ENCODE measurements around the gene CALD1. TPM values are rescaled to one million over a fixed set of nuclear protein-coding genes. Genes with fewer than 3 reads are reported as not detected.

Gene CALD1
- total RNA-seq, 4 donors from 2014 or later: 162 to 401 (median 226) TPM

DNA sequence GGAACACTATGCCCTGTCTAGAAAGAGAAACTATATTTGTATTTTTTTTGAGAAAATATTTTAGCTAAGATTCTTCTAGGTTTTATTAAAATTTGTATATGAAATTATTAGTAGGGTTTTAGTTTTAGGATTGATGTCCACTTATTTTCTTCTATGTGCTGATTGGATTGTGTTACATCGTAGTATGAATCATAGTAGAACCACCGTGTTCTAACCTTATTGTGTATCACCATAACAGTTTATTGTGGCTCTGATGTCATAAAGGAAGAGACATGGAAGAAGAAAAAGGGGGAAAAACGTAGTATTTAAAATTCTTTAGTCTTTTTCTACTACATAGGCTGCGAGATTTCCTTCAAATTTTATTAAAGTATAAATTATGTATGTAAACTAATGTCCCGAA, 208.7 kb downstream of the CALD1 start:
- DNase-seq: no peak
- H3K9me3 ChIP-seq: no peaks in the 10 kb centered on the region
- no peak overlapping the region for H3K4me3 ChIP-seq
- intact Hi-C loops (cut with DNase I; ENCODE audit: low total_unique reads) (loop anchor here (2.0 kb wide), 1 partner anchor 183 kb away; the partner anchor contains the start of gene CYREN), in situ Hi-C loops (cut with MboI; ENCODE audit: low pct_ligation_motif_present in 1 of 4, low pct_unique_long_range_greater_than_20kb in 1 of 4, low sequenced_read_pairs in 3 of 4) (no loop called here)
- no peaks in the 10 kb centered on the region for H3K36me3 ChIP-seq
- H3K27ac ChIP-seq: peak overlapping the region in 2 of 4 donors; percentile 28 to 90
- no peak for TF ChIP-seq POLR2A (IDR thresholded peaks at IDR 0.05)
- TF ChIP-seq EP300 (IDR thresholded peaks at IDR 0.05; ENCODE audit: low read depth): no peak
- TF ChIP-seq, protein P1, sequence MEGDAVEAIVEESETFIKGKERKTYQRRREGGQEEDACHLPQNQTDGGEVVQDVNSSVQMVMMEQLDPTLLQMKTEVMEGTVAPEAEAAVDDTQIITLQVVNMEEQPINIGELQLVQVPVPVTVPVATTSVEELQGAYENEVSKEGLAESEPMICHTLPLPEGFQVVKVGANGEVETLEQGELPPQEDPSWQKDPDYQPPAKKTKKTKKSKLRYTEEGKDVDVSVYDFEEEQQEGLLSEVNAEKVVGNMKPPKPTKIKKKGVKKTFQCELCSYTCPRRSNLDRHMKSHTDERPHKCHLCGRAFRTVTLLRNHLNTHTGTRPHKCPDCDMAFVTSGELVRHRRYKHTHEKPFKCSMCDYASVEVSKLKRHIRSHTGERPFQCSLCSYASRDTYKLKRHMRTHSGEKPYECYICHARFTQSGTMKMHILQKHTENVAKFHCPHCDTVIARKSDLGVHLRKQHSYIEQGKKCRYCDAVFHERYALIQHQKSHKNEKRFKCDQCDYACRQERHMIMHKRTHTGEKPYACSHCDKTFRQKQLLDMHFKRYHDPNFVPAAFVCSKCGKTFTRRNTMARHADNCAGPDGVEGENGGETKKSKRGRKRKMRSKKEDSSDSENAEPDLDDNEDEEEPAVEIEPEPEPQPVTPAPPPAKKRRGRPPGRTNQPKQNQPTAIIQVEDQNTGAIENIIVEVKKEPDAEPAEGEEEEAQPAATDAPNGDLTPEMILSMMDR (IDR thresholded peaks at IDR 0.05): no peak
- WGBS, 2 donors (ENCODE audit: low coverage in 1 of 2): 76% methylated on average over 5 of the region's 5 CpGs
- no peaks in the 10 kb centered on the region for H3K27me3 ChIP-seq
- peaks cover 4 to 43% (median 19%) of the 10 kb centered on the region in 4 donors for H3K4me1 ChIP-seq

DNA sequence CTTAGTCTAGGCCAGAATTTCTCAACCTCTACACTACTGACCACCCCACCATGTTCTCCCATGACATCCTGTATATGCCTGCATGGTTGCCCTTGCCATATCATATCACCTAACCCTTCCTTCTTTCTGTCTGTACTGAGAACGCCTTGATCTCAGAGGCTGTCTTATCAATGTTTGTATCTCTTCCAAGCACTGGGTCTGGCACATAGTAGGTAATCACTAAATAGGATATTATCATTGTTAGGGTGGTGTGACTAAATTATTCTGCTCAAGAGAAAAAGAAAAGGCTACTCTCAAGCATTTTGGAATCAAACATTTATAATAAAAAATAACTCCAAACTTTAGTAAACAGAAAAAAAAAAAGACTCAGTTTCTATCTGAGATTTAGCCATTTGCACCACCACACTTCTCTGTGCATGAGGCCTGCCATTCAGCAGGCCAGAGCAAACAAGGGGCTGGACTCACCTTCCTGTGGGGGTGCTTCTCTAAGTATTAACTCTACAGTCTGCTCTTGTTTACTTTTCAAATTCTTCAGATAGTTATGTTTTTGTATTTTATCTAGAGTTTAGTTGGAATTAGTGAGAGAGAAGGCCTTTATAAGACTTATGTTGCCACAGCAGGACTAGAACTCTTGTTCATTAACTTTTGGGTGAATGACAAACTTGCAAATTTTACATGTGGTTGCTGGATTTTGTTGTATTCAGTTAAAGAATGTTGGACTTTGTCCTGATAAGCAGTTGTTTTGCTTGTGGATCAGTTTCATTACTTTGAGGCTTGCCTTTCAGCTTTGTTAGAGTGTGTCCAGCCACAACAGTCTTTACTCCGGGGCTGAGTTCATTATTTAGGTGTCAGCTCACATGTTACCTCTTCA, 212.3 kb downstream of the CALD1 start:
- Histone ChIP-seq H3K27ac (peak overlapping the region; percentile 17 to 33 (median 21)), H3K4me3 (no peak overlapping the region), H3K9me3 (no peaks in the 10 kb centered on the region), H3K36me3 (peaks cover 0 to 7% (median 0%) of the 10 kb centered on the region in 4 donors), H3K27me3 (no peaks in the 10 kb centered on the region), H3K4me1 (peaks cover 4 to 49% (median 17%) of the 10 kb centered on the region in 4 donors)
- intact Hi-C loops (cut with DNase I; ENCODE audit: low total_unique reads): no loop called here
- in situ Hi-C loops (cut with MboI; ENCODE audit: low pct_ligation_motif_present in 1 of 4, low pct_unique_long_range_greater_than_20kb in 1 of 4, low sequenced_read_pairs in 3 of 4): loop anchor here in 3 of 4 donors (10.0 kb wide), 1 partner anchor 173 kb away; no protein-coding TSS in a partner anchor
- no peak for DNase-seq
- 58 to 59% methylated on average over 2 of the region's 2 CpGs for WGBS, 2 donors (ENCODE audit: low coverage in 1 of 2)
- TF ChIP-seq EP300 (IDR thresholded peaks at IDR 0.05; ENCODE audit: low read depth): no peak
- TF ChIP-seq, protein P1 (IDR thresholded peaks at IDR 0.05): no peak
- no peak for TF ChIP-seq POLR2AphosphoS5 (IDR thresholded peaks at IDR 0.05)

DNA sequence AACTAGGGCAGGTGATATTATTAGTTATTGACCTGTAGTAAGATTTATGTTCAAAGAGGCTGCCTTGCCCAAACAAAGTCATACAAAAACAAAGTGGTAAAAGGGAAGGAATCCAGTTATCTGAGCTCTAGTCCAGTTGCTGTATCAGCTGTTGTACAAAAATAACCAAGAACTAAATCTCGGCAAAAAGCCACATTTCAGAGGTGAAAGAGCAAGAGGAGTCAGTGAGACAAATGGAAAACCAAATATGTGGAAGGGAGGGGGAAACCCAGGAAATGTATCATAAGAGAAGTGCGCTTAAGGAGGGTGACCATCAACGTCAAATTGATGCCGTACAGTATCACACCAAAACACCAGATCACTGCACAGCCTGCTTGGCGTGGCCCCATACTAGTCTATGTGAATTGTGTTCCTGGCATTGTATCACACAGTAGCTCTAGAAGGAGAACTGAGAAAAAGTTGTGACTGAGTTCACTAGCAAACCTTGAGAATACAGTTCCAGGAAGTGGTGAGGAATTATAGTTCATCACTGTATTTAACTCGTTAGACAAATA, 213.3 kb downstream of the CALD1 start:
- DNase-seq: no peak
- Histone ChIP-seq H3K27ac (peak overlapping the region; percentile 17 to 33 (median 21)), H3K27me3 (no peaks in the 10 kb centered on the region), H3K9me3 (no peaks in the 10 kb centered on the region), H3K4me1 (peaks cover 2 to 45% (median 11%) of the 10 kb centered on the region in 4 donors), H3K36me3 (peaks cover 0 to 7% (median 0%) of the 10 kb centered on the region in 4 donors), H3K4me3 (no peak overlapping the region)
- in situ Hi-C loops (cut with MboI; ENCODE audit: low pct_ligation_motif_present in 1 of 4, low pct_unique_long_range_greater_than_20kb in 1 of 4, low sequenced_read_pairs in 3 of 4): loop anchor here in 3 of 4 donors (10.0 kb wide), 1 partner anchor 172 kb away; no protein-coding TSS in a partner anchor
- intact Hi-C loops (cut with DNase I; ENCODE audit: low total_unique reads): no loop called here
- 61 to 67% methylated on average over 6 of the region's 6 CpGs for whole genome bisulfite sequencing, 2 donors (ENCODE audit: low coverage in 1 of 2)
- TF ChIP-seq POLR2AphosphoS5 (IDR thresholded peaks at IDR 0.05) (no peak), POLR2A (IDR thresholded peaks at IDR 0.05) (no peak), EP300 (IDR thresholded peaks at IDR 0.05; ENCODE audit: low read depth) (no peak)
- TF ChIP-seq, protein P1 (IDR thresholded peaks at IDR 0.05): no peak

DNA sequence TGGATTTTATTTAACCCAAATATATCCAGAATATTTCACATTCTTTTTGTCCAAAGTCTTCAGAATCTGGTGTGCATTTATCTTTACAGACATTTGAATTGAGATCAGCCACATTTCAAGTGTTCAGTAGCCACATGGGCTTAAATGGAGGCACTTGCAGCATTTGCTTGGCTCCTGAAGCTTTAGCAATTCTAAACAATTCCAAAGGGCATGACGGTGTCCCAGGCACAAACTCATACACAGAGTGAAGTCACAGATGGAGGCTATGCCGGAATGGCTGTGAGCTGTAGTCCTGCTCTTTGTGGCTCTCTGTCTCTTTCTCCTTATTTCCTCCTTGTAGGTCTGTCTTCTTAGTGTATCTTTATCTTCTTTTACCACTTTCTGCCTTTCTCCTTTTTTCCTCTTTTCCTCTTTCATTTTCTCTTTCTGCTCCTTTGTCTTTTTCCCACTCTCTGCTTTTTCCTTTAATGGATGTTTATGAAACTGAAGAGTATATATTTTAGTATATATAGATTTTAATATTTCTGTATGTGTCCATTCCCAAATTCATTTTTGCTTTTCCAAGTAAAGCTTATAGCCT, 214.5 kb downstream of the CALD1 start:
- Histone ChIP-seq H3K27me3 (no peaks in the 10 kb centered on the region), H3K9me3 (no peaks in the 10 kb centered on the region), H3K36me3 (peaks cover 0 to 7% (median 0%) of the 10 kb centered on the region in 4 donors), H3K4me1 (peaks cover 0 to 32% (median 9%) of the 10 kb centered on the region in 4 donors), H3K27ac (peak overlapping the region in 1 of 4 donors; percentile 62), H3K4me3 (no peak overlapping the region)
- in situ Hi-C loops (cut with MboI; ENCODE audit: low pct_ligation_motif_present in 1 of 4, low pct_unique_long_range_greater_than_20kb in 1 of 4, low sequenced_read_pairs in 3 of 4): loop anchor here in 3 of 4 donors (10.0 kb wide), 1 partner anchor 171 kb away; no protein-coding TSS in a partner anchor
- TF ChIP-seq EP300 (IDR thresholded peaks at IDR 0.05; ENCODE audit: low read depth): no peak
- TF ChIP-seq, protein P1 (IDR thresholded peaks at IDR 0.05): no peak
- no peak for TF ChIP-seq POLR2AphosphoS5 (IDR thresholded peaks at IDR 0.05)
- no peak for TF ChIP-seq POLR2A (IDR thresholded peaks at IDR 0.05)
- WGBS, 2 donors (ENCODE audit: low coverage in 1 of 2): 86 to 88% methylated on average over 2 of the region's 2 CpGs
- DNase-seq: no peak
- intact Hi-C loops (cut with DNase I; ENCODE audit: low total_unique reads): no loop called here
